Panc1 (cell line): ENCODE data around the gene RAI1. TPM values are rescaled to one million over a fixed set of nuclear protein-coding genes. Genes with fewer than 3 reads are reported as not detected.

ENCODE experiments used
- ATAC-seq: fragments of 200-7000 bp; cut with Tn5 transposase; 2 replicates; pipeline ENCODE4 v1.9.1; 2020; ENCODE audit warnings: mild to moderate bottlenecking, moderate library complexity
- BruUV-seq: library from RNA; stranded (reverse); fragments of 400-500 nt; replicated peaks from 2 replicates; lab custom pipeline; 2021; lab: Mats Ljungman, UMichigan
- CTCF ChIA-PET: fragments of 300-600 bp; sonication (Branson Sonifier 250); formaldehyde crosslinking; loops from one replicate; lab custom pipeline; 2022; ENCODE audit warnings: antibody characterized with exemption; lab: Charles Lee
- POLR2A ChIA-PET: fragments of 300-600 bp; sonication (Branson Sonifier 250); formaldehyde crosslinking; loops from one replicate; lab custom pipeline; 2022; ENCODE audit warnings: antibody characterized with exemption; lab: Charles Lee
- DNase-seq: peaks from one replicate; pipeline ENCODE4 v3.0.0-alpha.2; 2010; ENCODE audit warnings: low read depth, low spot score
- H3K27ac ChIP-seq: 2 replicates; pipeline ENCODE4 v1.5.1; 2011; ENCODE audit warnings: mild to moderate bottlenecking, low read length, inconsistent platforms
- H3K27me3 ChIP-seq: fragments of 200-500 bp; sonication (Bioruptor generic); 2 replicates; pipeline ENCODE4 v1.6.0; 2014; ENCODE audit warnings: low read length, inconsistent platforms; ENCODE audit not compliant: control insufficient read depth, insufficient read depth
- H3K36me3 ChIP-seq: fragments of 200-500 bp; sonication (Bioruptor generic); 2 replicates; pipeline ENCODE4 v1.5.1; 2014; ENCODE audit warnings: inconsistent platforms, mild to moderate bottlenecking, low read length, moderate library complexity; ENCODE audit not compliant: control insufficient read depth, insufficient read depth
- H3K4me1 ChIP-seq: 2 replicates; pipeline ENCODE4 v1.5.1; 2011; ENCODE audit warnings: inconsistent platforms, mild to moderate bottlenecking, low read length, moderate library complexity; ENCODE audit not compliant: control insufficient read depth, insufficient read depth
- H3K4me3 ChIP-seq, 2 experiments: 2 replicates each; pipeline ENCODE4 v1.5.1; 2011 to 2012; ENCODE audit warnings: low read depth in 2 of 2, low read length in 2 of 2, mild to moderate bottlenecking in 2 of 2, inconsistent platforms in 1 of 2, moderate library complexity in 1 of 2
- H3K9me3 ChIP-seq: fragments of 200-500 bp; sonication (Bioruptor generic); 2 replicates; pipeline ENCODE4 v1.5.1; 2014; ENCODE audit warnings: low read depth, mild to moderate bottlenecking, inconsistent platforms, low read length, moderate library complexity; ENCODE audit not compliant: control insufficient read depth, insufficient read depth
- CTCF ChIP-seq: fragments of 450-650 bp; IDR thresholded peaks from 2 replicates; pipeline ENCODE4 v1.5.1; 2017; ENCODE audit warnings: mild to moderate bottlenecking
- POLR2AphosphoS5 ChIP-seq: IDR thresholded peaks from 2 replicates; pipeline ENCODE4 v1.6.1; 2012; ENCODE audit warnings: mild to moderate bottlenecking, low read depth, low read length, moderate library complexity
- REST ChIP-seq, 2 experiments: IDR thresholded peaks; 2 replicates each; pipeline ENCODE4 v1.6.1; 2011 to 2012; ENCODE audit warnings: low read depth in 2 of 2, control low read depth in 1 of 2, low read length in 1 of 2, mild to moderate bottlenecking in 1 of 2, moderate library complexity in 1 of 2; ENCODE audit not compliant: insufficient read depth in 1 of 2
- SIN3A ChIP-seq: IDR thresholded peaks from 2 replicates; pipeline ENCODE4 v1.6.1; 2012; ENCODE audit warnings: low read depth, mild to moderate bottlenecking, low read length, moderate library complexity, borderline replicate concordance; ENCODE audit not compliant: insufficient read depth
- TCF7L2 ChIP-seq: IDR thresholded peaks from 2 replicates; pipeline ENCODE4 v1.6.1; 2011; ENCODE audit warnings: mild to moderate bottlenecking, low read depth, low read length, inconsistent platforms
- in situ Hi-C: cut with HindIII; loops from 2 replicates; pipeline ENCODE4 v1.10.0; 2016; ENCODE audit warnings: low sequenced_read_pairs, low pct_unique_long_range_greater_than_20kb
- intact Hi-C: fragments of 100-400 bp; cut with micrococcal nuclease; formaldehyde crosslinking; loops from one replicate; pipeline ENCODE4 v1.10.0; 2022; ENCODE audit not compliant: unreplicated experiment
- total RNA-seq: library from RNA; stranded (reverse); gene quantifications from one replicate; pipeline ENCODE4 v1.2.1, GENCODE V29; 2021; ENCODE audit not compliant: unreplicated experiment

Gene RAI1
- total RNA-seq, 1 experiment from 2014 or later, result 51.0 TPM

- no peak overlapping the region for H3K4me3 ChIP-seq
- no peak overlapping the region for H3K27ac ChIP-seq
- no peak for TF ChIP-seq CTCF
- TF ChIP-seq SIN3A, result no peak
- TF ChIP-seq POLR2AphosphoS5, result no peak
- TF ChIP-seq TCF7L2, result no peak
- no TSS peak for BruUV-seq
- no peaks in the 10 kb centered on the region for H3K9me3 ChIP-seq
- CTCF ChIA-PET, result no interaction called here
- no peaks in the 10 kb centered on the region for H3K36me3 ChIP-seq
- DNase-seq, result no peak
- POLR2A ChIA-PET, result no interaction called here
- no peaks in the 10 kb centered on the region for H3K27me3 ChIP-seq
- 0 out of 2 replicates have a peak, but pooled peaks cover 3% of the 10 kb centered on the region for H3K4me1 ChIP-seq
- in situ Hi-C loops (no loop called here), intact Hi-C loops (no loop called here)
- no peak for ATAC-seq
These were observed 12.9 kb upstream of the RAI1 start for GRCh38 chr17:17668358-17668757.

- intact Hi-C loops (no loop called here), in situ Hi-C loops (no loop called here)
- ChIA-PET CTCF (no interaction called here), POLR2A (interaction anchor here (0.5 kb wide), 1 partner anchor 13 kb away, joined by 6 read pairs; no protein-coding TSS in a partner anchor)
- ATAC-seq (no peak), DNase-seq (no peak)
- TF ChIP-seq POLR2AphosphoS5 (no peak), CTCF (no peak)
- no peaks in the 10 kb centered on the region for H3K9me3 ChIP-seq
- H3K27ac ChIP-seq, result no peak overlapping the region
- no peak overlapping the region for H3K4me3 ChIP-seq
- H3K4me1 ChIP-seq, result 0 out of 2 replicates have a peak, but pooled peaks cover 3% of the 10 kb centered on the region
- H3K27me3 ChIP-seq, result no peaks in the 10 kb centered on the region
- no peaks in the 10 kb centered on the region for H3K36me3 ChIP-seq
- BruUV-seq, result no TSS peak
These were observed 12.3 kb upstream of the RAI1 start for GRCh38 chr17:17668775-17669579.

- POLR2A ChIA-PET, result no interaction called here
- intact Hi-C loops (no loop called here), in situ Hi-C loops (no loop called here)
- Histone ChIP-seq H3K4me3 (no peak overlapping the region), H3K27me3 (no peaks in the 10 kb centered on the region), H3K36me3 (no peaks in the 10 kb centered on the region), H3K4me1 (0 out of 2 replicates have a peak, but pooled peaks cover 3% of the 10 kb centered on the region), H3K9me3 (no peaks in the 10 kb centered on the region), H3K27ac (no peak overlapping the region)
- BruUV-seq, result no TSS peak
- ATAC-seq (no peak), DNase-seq (no peak)
- no peak for TF ChIP-seq SIN3A
- no peak for TF ChIP-seq REST (IDR thresholded peaks at IDR 0.05; ENCODE audit: insufficient read depth in 1 of 2, low read depth in 2 of 2, low read length in 1 of 2)
- no peak for TF ChIP-seq TCF7L2
- TF ChIP-seq POLR2AphosphoS5, result no peak
- TF ChIP-seq CTCF, result no peak
- CTCF ChIA-PET, result interaction anchor here (0.6 kb wide), 1 partner anchor 382 kb away, joined by 3 read pairs; no protein-coding TSS in a partner anchor
These were observed 11.6 kb upstream of the RAI1 start for GRCh38 chr17:17669580-17670235.
